K562 (cell line): ENCODE measurements around the gene SDE2. TPM values are rescaled to one million over a fixed set of nuclear protein-coding genes. Genes with fewer than 3 reads are reported as not detected.

Source experiments
- ARID2 ChIP-seq: fragments of 450-650 bp; IDR thresholded peaks from 2 replicates; pipeline ENCODE4 v1.6.1; 2017; ENCODE audit warnings: antibody characterized with exemption, mild to moderate bottlenecking
- GATAD2B ChIP-seq: fragments of 450-650 bp; IDR thresholded peaks from 2 replicates; pipeline ENCODE4 v1.6.1; 2017; ENCODE audit warnings: mild to moderate bottlenecking, borderline replicate concordance
- NR4A1 ChIP-seq, 2 experiments: fragments of 250-450 bp in 1 of 2; fragments of 450-650 bp in 1 of 2; sonication (Bioruptor Pico) in 1 of 2; IDR thresholded peaks; 2 replicates each; pipeline versions ENCODE4 v1.4.0 to v1.6.1; 2016 to 2020; ENCODE audit warnings: mild to moderate bottlenecking in 2 of 2, missing compliant biosample characterization in 1 of 2, missing genetic modification characterization in 1 of 2, moderate library complexity in 1 of 2
- RFX1 ChIP-seq: fragments of 450-650 bp; IDR thresholded peaks from 2 replicates; pipeline ENCODE4 v1.6.1; 2016; ENCODE audit warnings: mild to moderate bottlenecking, moderate library complexity
- polyA plus RNA-seq, 8 experiments: library from polyadenylated mRNA; depleted of rRNA in 4 of 8; stranded (reverse) in 5 of 8; unstranded in 3 of 8; fragments of >200 nt; fragmentation: Nextera tagmentation in 2 of 8; fragmentation: Illumina TruSeq in 1 of 8; extraction: Ambion mirVana in 2 of 8; extraction: Trizol in 1 of 8; gene quantifications; 2 replicates each; pipeline versions ENCODE4 v1.2.1 to v1.2.3, GENCODE V29; 2011 to 2014; ENCODE audit warnings: inconsistent platforms in 1 of 8, missing spikeins in 1 of 8
- total RNA-seq, 7 experiments: library from RNA; depleted of rRNA in 6 of 7; stranded (reverse); fragments of >200 nt in 6 of 7; fragmentation: Illumina TruSeq in 2 of 7; extraction: Trizol in 2 of 7; gene quantifications; 2 replicates each; pipeline versions ENCODE4 v1.2.1 to v1.2.3, GENCODE V29; 2011 to 2021; ENCODE audit warnings: low replicate concordance in 1 of 7
- TF ChIP-seq, protein P1 (sequence below): fragments of 450-650 bp; IDR thresholded peaks from 2 replicates; pipeline ENCODE4 v1.6.1; 2016; ENCODE audit warnings: mild to moderate bottlenecking
- TF ChIP-seq, protein P2 (sequence below): IDR thresholded peaks from 3 replicates; pipeline ENCODE4 v1.6.1; 2011; ENCODE audit warnings: borderline replicate concordance, mild to moderate bottlenecking; ENCODE audit not compliant: insufficient read length, insufficient read depth
- TF ChIP-seq, protein P3 (sequence below): fragments of 450-650 bp; formaldehyde crosslinking; IDR thresholded peaks from 2 replicates; pipeline ENCODE4 v1.4.0; 2020; ENCODE audit warnings: mild to moderate bottlenecking
- TF ChIP-seq, protein P4 (sequence below): fragments of 250-450 bp; sonication (Bioruptor Pico); IDR thresholded peaks from 2 replicates; pipeline ENCODE4 v1.8.0; 2022; ENCODE audit warnings: moderate library complexity, mild to moderate bottlenecking, inconsistent platforms
- TF ChIP-seq, protein P5 (sequence below): conservative IDR thresholded peaks from 2 replicates; pipeline ENCODE4 v1.6.1; 2011; ENCODE audit warnings: low read depth, mild to moderate bottlenecking, low read length; ENCODE audit not compliant: control insufficient read depth
- TF ChIP-seq, protein P6 (sequence below): fragments of 450-650 bp; IDR thresholded peaks from 2 replicates; pipeline ENCODE4 v1.6.1; 2017; ENCODE audit warnings: antibody characterized with exemption, mild to moderate bottlenecking

The SDE2 gene
- total and polyA plus RNA-seq, 9 of the 15 experiments (the other 6 are each of a cell fraction or from before 2014, with no cell fraction given) = 14.3 to 62.3 (median 46.0) TPM

DNA sequence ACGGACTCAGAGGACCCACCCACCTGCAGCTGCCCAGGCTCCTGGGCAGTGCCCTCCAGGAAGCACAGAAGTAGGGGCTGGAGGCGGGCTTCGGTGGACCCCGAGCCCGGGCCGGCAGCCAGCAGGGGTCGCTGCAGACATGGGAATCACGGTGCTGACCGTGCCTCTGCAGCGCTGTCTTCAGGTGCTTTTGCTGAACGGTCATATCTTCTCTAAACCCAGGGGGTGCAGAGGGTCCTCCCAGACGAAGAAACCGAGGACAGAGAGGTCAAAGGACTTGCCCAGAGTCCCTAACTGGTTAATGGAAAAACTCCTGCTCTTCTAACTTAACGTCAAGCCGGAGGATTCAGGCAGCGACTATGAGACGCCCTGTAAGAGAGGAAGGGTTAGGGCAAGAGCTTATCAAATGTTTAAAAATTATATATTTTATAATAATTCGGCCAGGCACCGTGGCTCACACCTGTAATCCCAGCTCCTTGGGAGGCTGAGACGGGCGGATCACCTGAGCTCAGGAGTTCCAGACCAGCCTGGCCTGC is 36.6 kb downstream of the SDE2 start (continued):
- TF ChIP-seq, protein P1, sequence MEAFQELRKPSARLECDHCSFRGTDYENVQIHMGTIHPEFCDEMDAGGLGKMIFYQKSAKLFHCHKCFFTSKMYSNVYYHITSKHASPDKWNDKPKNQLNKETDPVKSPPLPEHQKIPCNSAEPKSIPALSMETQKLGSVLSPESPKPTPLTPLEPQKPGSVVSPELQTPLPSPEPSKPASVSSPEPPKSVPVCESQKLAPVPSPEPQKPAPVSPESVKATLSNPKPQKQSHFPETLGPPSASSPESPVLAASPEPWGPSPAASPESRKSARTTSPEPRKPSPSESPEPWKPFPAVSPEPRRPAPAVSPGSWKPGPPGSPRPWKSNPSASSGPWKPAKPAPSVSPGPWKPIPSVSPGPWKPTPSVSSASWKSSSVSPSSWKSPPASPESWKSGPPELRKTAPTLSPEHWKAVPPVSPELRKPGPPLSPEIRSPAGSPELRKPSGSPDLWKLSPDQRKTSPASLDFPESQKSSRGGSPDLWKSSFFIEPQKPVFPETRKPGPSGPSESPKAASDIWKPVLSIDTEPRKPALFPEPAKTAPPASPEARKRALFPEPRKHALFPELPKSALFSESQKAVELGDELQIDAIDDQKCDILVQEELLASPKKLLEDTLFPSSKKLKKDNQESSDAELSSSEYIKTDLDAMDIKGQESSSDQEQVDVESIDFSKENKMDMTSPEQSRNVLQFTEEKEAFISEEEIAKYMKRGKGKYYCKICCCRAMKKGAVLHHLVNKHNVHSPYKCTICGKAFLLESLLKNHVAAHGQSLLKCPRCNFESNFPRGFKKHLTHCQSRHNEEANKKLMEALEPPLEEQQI = no peak
- TF ChIP-seq, protein P2, sequence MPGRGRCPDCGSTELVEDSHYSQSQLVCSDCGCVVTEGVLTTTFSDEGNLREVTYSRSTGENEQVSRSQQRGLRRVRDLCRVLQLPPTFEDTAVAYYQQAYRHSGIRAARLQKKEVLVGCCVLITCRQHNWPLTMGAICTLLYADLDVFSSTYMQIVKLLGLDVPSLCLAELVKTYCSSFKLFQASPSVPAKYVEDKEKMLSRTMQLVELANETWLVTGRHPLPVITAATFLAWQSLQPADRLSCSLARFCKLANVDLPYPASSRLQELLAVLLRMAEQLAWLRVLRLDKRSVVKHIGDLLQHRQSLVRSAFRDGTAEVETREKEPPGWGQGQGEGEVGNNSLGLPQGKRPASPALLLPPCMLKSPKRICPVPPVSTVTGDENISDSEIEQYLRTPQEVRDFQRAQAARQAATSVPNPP = no peak
- TF ChIP-seq, protein P3, sequence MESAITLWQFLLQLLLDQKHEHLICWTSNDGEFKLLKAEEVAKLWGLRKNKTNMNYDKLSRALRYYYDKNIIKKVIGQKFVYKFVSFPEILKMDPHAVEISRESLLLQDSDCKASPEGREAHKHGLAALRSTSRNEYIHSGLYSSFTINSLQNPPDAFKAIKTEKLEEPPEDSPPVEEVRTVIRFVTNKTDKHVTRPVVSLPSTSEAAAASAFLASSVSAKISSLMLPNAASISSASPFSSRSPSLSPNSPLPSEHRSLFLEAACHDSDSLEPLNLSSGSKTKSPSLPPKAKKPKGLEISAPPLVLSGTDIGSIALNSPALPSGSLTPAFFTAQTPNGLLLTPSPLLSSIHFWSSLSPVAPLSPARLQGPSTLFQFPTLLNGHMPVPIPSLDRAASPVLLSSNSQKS (CRISPR knock-in tag) = no peak
- TF ChIP-seq ARID2 (peak; percentile 77; the same call in 1 of the 2 replicates), RFX1 (no peak), NR4A1 (CRISPR knock-in tag; IDR thresholded peaks at IDR 0.05) (no peak), NR4A1 (tag; IDR thresholded peaks at IDR 0.05) (no peak), GATAD2B (0 out of 2 replicates have a peak, but pooled peaks have one; percentile 63)
- TF ChIP-seq, protein P4, sequence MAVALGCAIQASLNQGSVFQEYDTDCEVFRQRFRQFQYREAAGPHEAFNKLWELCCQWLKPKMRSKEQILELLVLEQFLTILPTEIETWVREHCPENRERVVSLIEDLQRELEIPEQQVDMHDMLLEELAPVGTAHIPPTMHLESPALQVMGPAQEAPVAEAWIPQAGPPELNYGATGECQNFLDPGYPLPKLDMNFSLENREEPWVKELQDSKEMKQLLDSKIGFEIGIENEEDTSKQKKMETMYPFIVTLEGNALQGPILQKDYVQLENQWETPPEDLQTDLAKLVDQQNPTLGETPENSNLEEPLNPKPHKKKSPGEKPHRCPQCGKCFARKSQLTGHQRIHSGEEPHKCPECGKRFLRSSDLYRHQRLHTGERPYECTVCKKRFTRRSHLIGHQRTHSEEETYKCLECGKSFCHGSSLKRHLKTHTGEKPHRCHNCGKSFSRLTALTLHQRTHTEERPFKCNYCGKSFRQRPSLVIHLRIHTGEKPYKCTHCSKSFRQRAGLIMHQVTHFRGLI (CRISPR knock-in tag) = no peak
- TF ChIP-seq, protein P5, sequence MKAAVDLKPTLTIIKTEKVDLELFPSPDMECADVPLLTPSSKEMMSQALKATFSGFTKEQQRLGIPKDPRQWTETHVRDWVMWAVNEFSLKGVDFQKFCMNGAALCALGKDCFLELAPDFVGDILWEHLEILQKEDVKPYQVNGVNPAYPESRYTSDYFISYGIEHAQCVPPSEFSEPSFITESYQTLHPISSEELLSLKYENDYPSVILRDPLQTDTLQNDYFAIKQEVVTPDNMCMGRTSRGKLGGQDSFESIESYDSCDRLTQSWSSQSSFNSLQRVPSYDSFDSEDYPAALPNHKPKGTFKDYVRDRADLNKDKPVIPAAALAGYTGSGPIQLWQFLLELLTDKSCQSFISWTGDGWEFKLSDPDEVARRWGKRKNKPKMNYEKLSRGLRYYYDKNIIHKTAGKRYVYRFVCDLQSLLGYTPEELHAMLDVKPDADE = no peak
- TF ChIP-seq, protein P6, sequence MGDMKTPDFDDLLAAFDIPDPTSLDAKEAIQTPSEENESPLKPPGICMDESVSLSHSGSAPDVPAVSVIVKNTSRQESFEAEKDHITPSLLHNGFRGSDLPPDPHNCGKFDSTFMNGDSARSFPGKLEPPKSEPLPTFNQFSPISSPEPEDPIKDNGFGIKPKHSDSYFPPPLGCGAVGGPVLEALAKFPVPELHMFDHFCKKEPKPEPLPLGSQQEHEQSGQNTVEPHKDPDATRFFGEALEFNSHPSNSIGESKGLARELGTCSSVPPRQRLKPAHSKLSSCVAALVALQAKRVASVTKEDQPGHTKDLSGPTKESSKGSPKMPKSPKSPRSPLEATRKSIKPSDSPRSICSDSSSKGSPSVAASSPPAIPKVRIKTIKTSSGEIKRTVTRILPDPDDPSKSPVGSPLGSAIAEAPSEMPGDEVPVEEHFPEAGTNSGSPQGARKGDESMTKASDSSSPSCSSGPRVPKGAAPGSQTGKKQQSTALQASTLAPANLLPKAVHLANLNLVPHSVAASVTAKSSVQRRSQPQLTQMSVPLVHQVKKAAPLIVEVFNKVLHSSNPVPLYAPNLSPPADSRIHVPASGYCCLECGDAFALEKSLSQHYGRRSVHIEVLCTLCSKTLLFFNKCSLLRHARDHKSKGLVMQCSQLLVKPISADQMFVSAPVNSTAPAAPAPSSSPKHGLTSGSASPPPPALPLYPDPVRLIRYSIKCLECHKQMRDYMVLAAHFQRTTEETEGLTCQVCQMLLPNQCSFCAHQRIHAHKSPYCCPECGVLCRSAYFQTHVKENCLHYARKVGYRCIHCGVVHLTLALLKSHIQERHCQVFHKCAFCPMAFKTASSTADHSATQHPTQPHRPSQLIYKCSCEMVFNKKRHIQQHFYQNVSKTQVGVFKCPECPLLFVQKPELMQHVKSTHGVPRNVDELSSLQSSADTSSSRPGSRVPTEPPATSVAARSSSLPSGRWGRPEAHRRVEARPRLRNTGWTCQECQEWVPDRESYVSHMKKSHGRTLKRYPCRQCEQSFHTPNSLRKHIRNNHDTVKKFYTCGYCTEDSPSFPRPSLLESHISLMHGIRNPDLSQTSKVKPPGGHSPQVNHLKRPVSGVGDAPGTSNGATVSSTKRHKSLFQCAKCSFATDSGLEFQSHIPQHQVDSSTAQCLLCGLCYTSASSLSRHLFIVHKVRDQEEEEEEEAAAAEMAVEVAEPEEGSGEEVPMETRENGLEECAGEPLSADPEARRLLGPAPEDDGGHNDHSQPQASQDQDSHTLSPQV = peak; percentile 67
